Measurements from ENCODE around the gene DHFR. TPM values are rescaled to one million over a fixed set of nuclear protein-coding genes. Genes with fewer than 3 reads are reported as not detected.

Gene DHFR
- total and polyA plus RNA-seq, 2 donors (not counting 1 experiment from before 2014, with no cell fraction given), result 8.5 to 12.6 TPM

- CTCF ChIA-PET, result no interaction called here
- intact Hi-C loops (cut with micrococcal nuclease), result no loop called here
Observed at GRCh38 chr5:80594810-80595209, 60.0 kb downstream of the DHFR start.

DNA sequence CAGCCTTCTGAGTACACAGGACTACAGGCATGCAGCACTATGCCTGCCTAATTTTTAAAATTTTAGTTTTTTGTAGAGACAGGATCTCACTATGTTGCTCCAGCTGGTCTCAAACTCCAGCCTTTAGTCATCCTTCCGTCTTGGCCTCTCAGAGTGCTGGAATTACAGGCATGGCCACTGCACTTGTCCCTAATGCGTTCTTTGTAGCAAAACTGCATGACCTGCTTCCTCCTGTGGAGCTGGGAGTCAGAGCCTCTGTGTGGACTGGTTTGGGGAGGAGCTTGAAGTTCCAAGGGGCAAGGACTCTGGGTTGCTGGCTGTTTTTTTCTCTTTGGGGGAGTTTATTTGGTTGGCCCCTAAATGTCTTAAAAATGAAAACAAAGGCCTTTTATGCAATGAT is 62.0 kb downstream of the DHFR start:
- no peak overlapping the region for H3K9ac ChIP-seq (ENCODE audit: low read length)
- Mint-ChIP-seq H3K4me3 (no peak overlapping the region), H3K4me1 (no peaks in the 10 kb centered on the region), H3K27me3 (peaks cover 9% of the 10 kb centered on the region), H3K9me3 (ENCODE audit: insufficient read depth) (no peaks in the 10 kb centered on the region), H3K27ac (no peak overlapping the region)
- no peaks in the 10 kb centered on the region for H3K4me1 ChIP-seq (ENCODE audit: control insufficient read depth in 2 of 2, insufficient read depth in 2 of 2, low read length in 2 of 2)
- H3K27ac ChIP-seq (ENCODE audit: low read length in 2 of 2), result no peak overlapping the region
- no peak overlapping the region for H3K4me3 ChIP-seq (ENCODE audit: control extremely low read depth in 1 of 5, extremely low read depth in 1 of 5, insufficient read depth in 1 of 5, low read depth in 2 of 5, low read length in 4 of 5)
- no peaks in the 10 kb centered on the region for H3K9me3 ChIP-seq (ENCODE audit: control extremely low read depth in 1 of 3, control insufficient read depth in 2 of 3, insufficient read depth in 1 of 3, low read length in 2 of 3)
- H3K36me3 ChIP-seq (replicated peaks in 1 of 2; ENCODE audit: control extremely low read depth in 1 of 2, control insufficient read depth in 1 of 2, extremely low read depth in 1 of 2, insufficient read depth in 2 of 2, low read length in 1 of 2), result no peaks in the 10 kb centered on the region
- no peak overlapping the region for H3K4me2 ChIP-seq (replicated peaks; ENCODE audit: low read depth, low read length, poor library complexity, severe bottlenecking)
- no peak for TF ChIP-seq EZH2 (IDR thresholded peaks at IDR 0.05; ENCODE audit: borderline replicate concordance, insufficient read depth, low read depth, low read length, poor library complexity, severe bottlenecking)
- TF ChIP-seq, protein P1, sequence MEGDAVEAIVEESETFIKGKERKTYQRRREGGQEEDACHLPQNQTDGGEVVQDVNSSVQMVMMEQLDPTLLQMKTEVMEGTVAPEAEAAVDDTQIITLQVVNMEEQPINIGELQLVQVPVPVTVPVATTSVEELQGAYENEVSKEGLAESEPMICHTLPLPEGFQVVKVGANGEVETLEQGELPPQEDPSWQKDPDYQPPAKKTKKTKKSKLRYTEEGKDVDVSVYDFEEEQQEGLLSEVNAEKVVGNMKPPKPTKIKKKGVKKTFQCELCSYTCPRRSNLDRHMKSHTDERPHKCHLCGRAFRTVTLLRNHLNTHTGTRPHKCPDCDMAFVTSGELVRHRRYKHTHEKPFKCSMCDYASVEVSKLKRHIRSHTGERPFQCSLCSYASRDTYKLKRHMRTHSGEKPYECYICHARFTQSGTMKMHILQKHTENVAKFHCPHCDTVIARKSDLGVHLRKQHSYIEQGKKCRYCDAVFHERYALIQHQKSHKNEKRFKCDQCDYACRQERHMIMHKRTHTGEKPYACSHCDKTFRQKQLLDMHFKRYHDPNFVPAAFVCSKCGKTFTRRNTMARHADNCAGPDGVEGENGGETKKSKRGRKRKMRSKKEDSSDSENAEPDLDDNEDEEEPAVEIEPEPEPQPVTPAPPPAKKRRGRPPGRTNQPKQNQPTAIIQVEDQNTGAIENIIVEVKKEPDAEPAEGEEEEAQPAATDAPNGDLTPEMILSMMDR (IDR thresholded peaks at IDR 0.05), result no peak
- DNase-seq, result no peak
- H3K79me2 ChIP-seq (ENCODE audit: control insufficient read depth, insufficient read depth, low read length), result no peaks in the 10 kb centered on the region
- intact Hi-C loops (cut with micrococcal nuclease), result no loop called here
- no peak overlapping the region for H2AFZ ChIP-seq (ENCODE audit: insufficient read depth, low read depth, low read length, poor library complexity, severe bottlenecking)
- no peak for ATAC-seq (ENCODE audit: low read depth)
- H4K20me1 ChIP-seq (ENCODE audit: control insufficient read depth, insufficient read depth, low read length, poor library complexity, severe bottlenecking), result no peaks in the 10 kb centered on the region
- ChIA-PET POLR2A (no interaction called here), CTCF (no interaction called here)
- H3K27me3 ChIP-seq (replicated peaks in 1 of 4; ENCODE audit: control extremely low read depth in 1 of 4, control insufficient read depth in 3 of 4, insufficient read depth in 4 of 4, low read length in 3 of 4), result no peaks in the 10 kb centered on the region
- 100% methylated on average over 2 of the region's 2 CpGs for WGBS (ENCODE audit: insufficient coverage)

More at GRCh38 chr5:80594810-80595209, 60.0 kb downstream of the DHFR start:
- no peak for TF ChIP-seq EZH2 (IDR thresholded peaks at IDR 0.05; ENCODE audit: borderline replicate concordance, insufficient read depth, low read depth, low read length, poor library complexity, severe bottlenecking)
- TF ChIP-seq, protein P1 (IDR thresholded peaks at IDR 0.05), result no peak
- H3K4me1 ChIP-seq (ENCODE audit: control insufficient read depth in 2 of 2, insufficient read depth in 2 of 2, low read length in 2 of 2), result no peaks in the 10 kb centered on the region
- H2AFZ ChIP-seq (ENCODE audit: insufficient read depth, low read depth, low read length, poor library complexity, severe bottlenecking), result no peak overlapping the region
- WGBS (ENCODE audit: insufficient coverage), result no CpG with 5 or more reads among the region's 2 CpGs
- no peaks in the 10 kb centered on the region for H3K36me3 ChIP-seq (replicated peaks in 1 of 2; ENCODE audit: control extremely low read depth in 1 of 2, control insufficient read depth in 1 of 2, extremely low read depth in 1 of 2, insufficient read depth in 2 of 2, low read length in 1 of 2)
- no peaks in the 10 kb centered on the region for H4K20me1 ChIP-seq (ENCODE audit: control insufficient read depth, insufficient read depth, low read length, poor library complexity, severe bottlenecking)
- no peak overlapping the region for H3K9ac ChIP-seq (ENCODE audit: low read length)
- POLR2A ChIA-PET, result no interaction called here
- no peaks in the 10 kb centered on the region for H3K79me2 ChIP-seq (ENCODE audit: control insufficient read depth, insufficient read depth, low read length)
- no peaks in the 10 kb centered on the region for H3K9me3 ChIP-seq (ENCODE audit: control extremely low read depth in 1 of 3, control insufficient read depth in 2 of 3, insufficient read depth in 1 of 3, low read length in 2 of 3)
- DNase-seq (no peak), ATAC-seq (ENCODE audit: low read depth) (no peak)
- Mint-ChIP-seq H3K27me3 (peaks cover 5% of the 10 kb centered on the region), H3K4me1 (no peaks in the 10 kb centered on the region), H3K27ac (no peak overlapping the region), H3K4me3 (no peak overlapping the region), H3K9me3 (ENCODE audit: insufficient read depth) (no peaks in the 10 kb centered on the region)
- H3K4me2 ChIP-seq (replicated peaks; ENCODE audit: low read depth, low read length, poor library complexity, severe bottlenecking), result no peak overlapping the region
- no peaks in the 10 kb centered on the region for H3K27me3 ChIP-seq (replicated peaks in 1 of 4; ENCODE audit: control extremely low read depth in 1 of 4, control insufficient read depth in 3 of 4, insufficient read depth in 4 of 4, low read length in 3 of 4)
- no peak overlapping the region for H3K27ac ChIP-seq (ENCODE audit: low read length in 2 of 2)
- H3K4me3 ChIP-seq (ENCODE audit: control extremely low read depth in 1 of 5, extremely low read depth in 1 of 5, insufficient read depth in 1 of 5, low read depth in 2 of 5, low read length in 4 of 5), result no peak overlapping the region

Measured in B cell (primary cell).